OCI-LY1 (cell line): Measurements from ENCODE around the gene PRDX1.
A peak's percentile ranks its signal among the peaks of the same experiment; 100 is the strongest.

Experiments used
- H2AFZ ChIP-seq: fragments of 200-600 bp; sonication (generic), shearing (Covaris generic); 2 replicates; pipeline ENCODE4 v1.6.0; 2014; ENCODE audit warnings: antibody characterized with exemption, mild to moderate bottlenecking, low read length
- H3F3A ChIP-seq: fragments of 200-600 bp; sonication (generic), shearing (Covaris generic); 2 replicates; pipeline ENCODE4 v1.6.0; 2014; ENCODE audit warnings: mild to moderate bottlenecking, antibody characterized with exemption, low read length, moderate library complexity; ENCODE audit not compliant: insufficient read depth
- H3K27ac ChIP-seq: fragments of 200-600 bp; sonication (generic); 2 replicates; pipeline ENCODE4 v1.5.1; 2014; ENCODE audit warnings: low read length, mixed run types, mild to moderate bottlenecking, low read depth; ENCODE audit not compliant: poor library complexity, severe bottlenecking
- H3K27me3 ChIP-seq: fragments of 200-600 bp; sonication (generic); 2 replicates; pipeline ENCODE4 v1.6.0; 2014; ENCODE audit warnings: antibody characterized with exemption, mild to moderate bottlenecking, low read length, moderate library complexity; ENCODE audit not compliant: insufficient read depth
- H3K36me3 ChIP-seq: fragments of 200-600 bp; sonication (generic); 2 replicates; pipeline ENCODE4 v1.6.1; 2014; ENCODE audit warnings: mild to moderate bottlenecking, antibody characterized with exemption, low read length, moderate library complexity, mixed read lengths; ENCODE audit not compliant: insufficient read depth
- H3K4me1 ChIP-seq: fragments of 200-600 bp; sonication (generic); 2 replicates; pipeline ENCODE4 v1.5.1; 2014; ENCODE audit warnings: mild to moderate bottlenecking, low read length, moderate library complexity; ENCODE audit not compliant: insufficient read depth, severe bottlenecking
- H3K4me2 ChIP-seq: fragments of 200-600 bp; sonication (generic), shearing (Covaris generic); 2 replicates; pipeline ENCODE4 v1.6.1; 2014; ENCODE audit warnings: low read length
- H3K4me3 ChIP-seq: fragments of 200-600 bp; sonication (generic); 2 replicates; pipeline ENCODE4 v1.5.1; 2014; ENCODE audit warnings: low read length, low read depth, mild to moderate bottlenecking, mixed read lengths; ENCODE audit not compliant: poor library complexity, severe bottlenecking
- H3K79me2 ChIP-seq: fragments of 200-600 bp; shearing (Covaris generic); 2 replicates; pipeline ENCODE4 v1.6.1; 2016; ENCODE audit warnings: mixed run types, low read length, mixed read lengths; ENCODE audit not compliant: insufficient read depth
- H3K9ac ChIP-seq: fragments of 200-600 bp; sonication (generic), shearing (Covaris generic); 2 replicates; pipeline ENCODE4 v1.6.1; 2014; ENCODE audit warnings: mild to moderate bottlenecking, low read length, mixed read lengths
- H3K9me2 ChIP-seq: fragments of 200-600 bp; sonication (generic), shearing (Covaris generic); 2 replicates; pipeline ENCODE4 v1.6.1; 2014; ENCODE audit warnings: low read depth, mild to moderate bottlenecking, low read length, mixed read lengths
- H3K9me3 ChIP-seq: fragments of 200-600 bp; shearing (Covaris generic); 2 replicates; pipeline ENCODE4 v1.6.1; 2014; ENCODE audit warnings: low read length, mixed read lengths
- H4K20me1 ChIP-seq: fragments of 200-600 bp; sonication (generic), shearing (Covaris generic); 2 replicates; pipeline ENCODE4 v1.6.0; 2016; ENCODE audit warnings: mild to moderate bottlenecking, low read length; ENCODE audit not compliant: insufficient read depth
- EZH2 ChIP-seq: fragments of 200-600 bp; sonication (generic), shearing (Covaris generic); IDR thresholded peaks from 2 replicates; pipeline ENCODE4 v1.8.0; 2017; ENCODE audit warnings: borderline replicate concordance, mixed run types, mild to moderate bottlenecking, antibody characterized with exemption, low read length, moderate library complexity, mixed read lengths
- TF ChIP-seq, protein P1 (sequence below): fragments of 200-600 bp; sonication (generic), shearing (Covaris generic); IDR thresholded peaks from 2 replicates; pipeline ENCODE4 v1.5.1; 2017; ENCODE audit warnings: mild to moderate bottlenecking, antibody characterized with exemption, low read length, moderate library complexity, mixed read lengths

Gene PRDX1

DNA sequence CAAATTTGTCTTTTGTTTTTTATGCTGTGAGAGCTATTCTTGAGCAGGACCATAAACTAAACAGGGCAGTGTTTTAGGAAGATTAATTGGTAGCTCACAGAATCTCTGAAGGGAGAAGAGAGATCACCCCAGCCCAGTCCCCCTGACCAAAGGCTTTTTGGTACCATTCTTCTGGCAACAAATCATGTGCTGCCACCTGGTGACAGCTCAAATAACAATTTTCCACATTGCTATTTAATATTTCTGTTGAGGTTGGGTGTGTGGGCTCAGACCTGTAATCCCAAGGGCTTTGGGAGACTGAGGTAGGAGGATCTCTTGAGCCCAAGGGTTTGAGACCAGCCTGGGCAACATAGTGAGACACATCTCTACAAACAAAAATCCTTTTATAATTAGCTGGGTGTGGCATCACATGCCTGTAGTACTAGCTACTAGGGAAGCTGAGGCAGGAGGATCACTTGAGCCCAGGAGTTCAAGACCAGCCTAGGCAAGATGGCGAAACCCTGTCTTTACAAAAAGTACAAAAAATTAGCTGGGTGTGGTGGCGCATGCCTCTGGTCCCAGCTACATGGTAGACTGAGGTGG is 28.5 kb downstream of the PRDX1 start:
- H3K9me3 ChIP-seq: no peaks in the 10 kb centered on the region
- H2AFZ ChIP-seq: no peak overlapping the region
- H3F3A ChIP-seq: 0 out of 2 replicates have a peak, but pooled peaks cover 3% of the 10 kb centered on the region
- no peak overlapping the region for H3K4me3 ChIP-seq
- H3K36me3 ChIP-seq: no peaks in the 10 kb centered on the region
- TF ChIP-seq, protein P1, sequence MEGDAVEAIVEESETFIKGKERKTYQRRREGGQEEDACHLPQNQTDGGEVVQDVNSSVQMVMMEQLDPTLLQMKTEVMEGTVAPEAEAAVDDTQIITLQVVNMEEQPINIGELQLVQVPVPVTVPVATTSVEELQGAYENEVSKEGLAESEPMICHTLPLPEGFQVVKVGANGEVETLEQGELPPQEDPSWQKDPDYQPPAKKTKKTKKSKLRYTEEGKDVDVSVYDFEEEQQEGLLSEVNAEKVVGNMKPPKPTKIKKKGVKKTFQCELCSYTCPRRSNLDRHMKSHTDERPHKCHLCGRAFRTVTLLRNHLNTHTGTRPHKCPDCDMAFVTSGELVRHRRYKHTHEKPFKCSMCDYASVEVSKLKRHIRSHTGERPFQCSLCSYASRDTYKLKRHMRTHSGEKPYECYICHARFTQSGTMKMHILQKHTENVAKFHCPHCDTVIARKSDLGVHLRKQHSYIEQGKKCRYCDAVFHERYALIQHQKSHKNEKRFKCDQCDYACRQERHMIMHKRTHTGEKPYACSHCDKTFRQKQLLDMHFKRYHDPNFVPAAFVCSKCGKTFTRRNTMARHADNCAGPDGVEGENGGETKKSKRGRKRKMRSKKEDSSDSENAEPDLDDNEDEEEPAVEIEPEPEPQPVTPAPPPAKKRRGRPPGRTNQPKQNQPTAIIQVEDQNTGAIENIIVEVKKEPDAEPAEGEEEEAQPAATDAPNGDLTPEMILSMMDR: peak; percentile 74
- no peak for TF ChIP-seq EZH2
- no peaks in the 10 kb centered on the region for H3K9me2 ChIP-seq
- H3K79me2 ChIP-seq: no peaks in the 10 kb centered on the region
- no peak overlapping the region for H3K4me2 ChIP-seq
- H4K20me1 ChIP-seq: no peaks in the 10 kb centered on the region
- H3K9ac ChIP-seq: no peak overlapping the region
- peaks cover 32% of the 10 kb centered on the region for H3K4me1 ChIP-seq
- H3K27me3 ChIP-seq: no peaks in the 10 kb centered on the region
- H3K27ac ChIP-seq: peak overlapping the region; percentile 2

DNA sequence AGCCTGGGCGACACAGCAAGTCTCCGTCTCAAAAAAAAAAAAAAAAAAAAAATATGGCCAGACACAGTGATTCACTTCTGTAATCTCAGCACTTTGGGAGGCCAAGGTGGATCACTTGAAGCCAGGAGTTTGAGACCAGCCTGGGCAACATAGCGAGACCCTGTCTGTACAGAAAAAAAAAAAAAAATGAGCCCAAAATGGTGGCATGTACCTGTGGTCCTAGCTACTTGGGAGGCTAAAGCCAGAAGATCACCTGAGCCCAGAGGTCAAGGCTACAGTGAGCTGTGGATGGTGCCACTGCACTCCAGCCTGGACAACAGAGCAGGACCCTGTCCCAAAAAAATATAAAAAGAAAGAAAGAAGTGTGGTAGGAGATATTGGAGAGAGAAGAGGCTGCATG is 29.0 kb downstream of the PRDX1 start:
- Histone ChIP-seq H3K4me2 (no peak overlapping the region), H3K4me1 (peaks cover 32% of the 10 kb centered on the region), H3K27me3 (no peaks in the 10 kb centered on the region), H4K20me1 (no peaks in the 10 kb centered on the region), H3K79me2 (no peaks in the 10 kb centered on the region), H3K9me3 (no peaks in the 10 kb centered on the region), H3K4me3 (no peak overlapping the region), H3F3A (0 out of 2 replicates have a peak, but pooled peaks cover 3% of the 10 kb centered on the region), H3K27ac (peak overlapping the region; percentile 50), H2AFZ (no peak overlapping the region), H3K9ac (no peak overlapping the region), H3K36me3 (no peaks in the 10 kb centered on the region), H3K9me2 (no peaks in the 10 kb centered on the region)
- TF ChIP-seq, protein P1: no peak
- no peak for TF ChIP-seq EZH2

DNA sequence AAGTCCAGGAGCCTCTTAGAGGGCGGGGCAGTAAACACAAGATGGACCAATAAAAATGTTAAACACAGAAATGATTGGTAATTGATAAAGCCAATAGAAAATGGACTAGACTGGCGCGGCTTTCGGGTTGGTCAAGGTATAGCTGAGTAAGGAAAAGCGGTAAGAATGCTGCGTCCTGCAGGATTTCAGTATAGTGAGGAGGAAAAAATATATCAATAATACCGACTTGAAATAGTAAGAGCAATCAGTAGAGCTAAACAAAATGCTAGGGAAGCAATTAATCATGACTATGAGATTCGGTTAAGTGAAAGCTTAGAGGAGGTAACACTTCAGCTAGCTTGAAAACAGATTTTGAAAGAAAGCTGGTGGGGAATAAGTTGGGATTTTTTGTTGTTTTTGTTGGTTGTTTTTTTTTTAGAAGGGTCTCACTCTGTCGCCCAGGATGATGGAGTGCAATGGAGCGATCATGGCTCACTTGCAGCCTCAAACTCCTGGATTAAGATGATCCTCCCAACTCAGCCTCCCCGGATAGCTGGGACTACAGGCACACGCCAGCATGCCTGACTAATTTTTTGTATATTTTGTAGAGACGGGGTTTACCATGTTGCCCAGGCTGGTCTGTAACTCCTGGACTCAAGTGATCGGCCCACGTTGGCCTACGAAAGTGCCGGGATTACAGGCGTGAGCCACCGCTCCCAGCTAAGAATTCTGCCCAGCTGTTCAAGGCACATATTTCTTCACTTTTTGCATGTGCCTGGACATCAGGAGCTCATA is 30.0 kb downstream of the PRDX1 start:
- H3F3A ChIP-seq: 0 out of 2 replicates have a peak, but pooled peaks cover 3% of the 10 kb centered on the region
- TF ChIP-seq, protein P1: no peak
- no peak for TF ChIP-seq EZH2
- no peaks in the 10 kb centered on the region for H3K9me2 ChIP-seq
- peak overlapping the region; percentile 77 for H3K4me2 ChIP-seq
- H3K27me3 ChIP-seq: no peaks in the 10 kb centered on the region
- no peaks in the 10 kb centered on the region for H3K36me3 ChIP-seq
- H3K4me3 ChIP-seq: peak overlapping the region; percentile 69
- no peaks in the 10 kb centered on the region for H3K9me3 ChIP-seq
- peak overlapping the region; percentile 50 for H3K27ac ChIP-seq
- no peaks in the 10 kb centered on the region for H4K20me1 ChIP-seq
- H3K79me2 ChIP-seq: no peaks in the 10 kb centered on the region
- no peak overlapping the region for H2AFZ ChIP-seq
- H3K4me1 ChIP-seq: peaks cover 32% of the 10 kb centered on the region
- H3K9ac ChIP-seq: peak overlapping the region; percentile 18; the same call in 1 of the 2 replicates
